ENCODE results near the gene KLF13.

DNA sequence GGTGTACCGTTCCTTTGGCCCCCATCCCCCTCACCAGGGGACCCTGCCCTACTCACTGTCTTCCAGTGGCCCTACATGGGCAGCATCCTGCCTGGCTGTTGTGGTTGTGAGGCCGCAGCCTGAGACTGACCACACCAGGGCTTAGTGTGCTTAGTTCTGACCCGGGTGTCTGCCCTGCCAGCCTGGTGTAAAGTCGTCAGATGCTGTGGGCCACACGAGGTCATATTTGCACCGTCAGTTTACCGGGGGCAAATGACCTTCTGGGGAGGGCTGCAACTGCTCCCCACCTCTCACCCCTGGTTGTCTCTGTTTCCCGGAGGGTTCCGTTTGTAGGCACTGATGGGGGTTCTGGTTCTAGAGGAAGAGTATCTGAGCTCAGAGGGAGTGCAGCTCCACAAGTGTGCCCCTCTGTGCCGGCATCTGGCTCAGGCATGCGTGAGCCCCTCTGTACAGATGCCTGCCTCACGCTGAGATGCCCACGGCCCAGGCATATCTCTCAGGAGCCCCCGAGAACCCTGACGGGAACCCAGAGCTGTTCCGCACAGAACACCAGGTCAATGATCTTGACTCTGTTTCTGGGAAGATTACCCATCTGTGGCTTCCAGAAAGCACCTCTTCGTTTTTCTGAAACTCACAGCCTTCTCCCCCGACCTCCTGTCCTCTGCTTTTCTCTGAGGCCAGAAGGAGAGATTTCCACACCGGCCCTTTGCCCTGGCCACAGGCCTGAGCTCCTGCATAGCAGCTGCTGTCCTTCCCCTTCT is 19.2 kb downstream of the KLF13 start:
- no peak for TF ChIP-seq POLR2A (IDR thresholded peaks at IDR 0.05)
- TF ChIP-seq, protein P1, sequence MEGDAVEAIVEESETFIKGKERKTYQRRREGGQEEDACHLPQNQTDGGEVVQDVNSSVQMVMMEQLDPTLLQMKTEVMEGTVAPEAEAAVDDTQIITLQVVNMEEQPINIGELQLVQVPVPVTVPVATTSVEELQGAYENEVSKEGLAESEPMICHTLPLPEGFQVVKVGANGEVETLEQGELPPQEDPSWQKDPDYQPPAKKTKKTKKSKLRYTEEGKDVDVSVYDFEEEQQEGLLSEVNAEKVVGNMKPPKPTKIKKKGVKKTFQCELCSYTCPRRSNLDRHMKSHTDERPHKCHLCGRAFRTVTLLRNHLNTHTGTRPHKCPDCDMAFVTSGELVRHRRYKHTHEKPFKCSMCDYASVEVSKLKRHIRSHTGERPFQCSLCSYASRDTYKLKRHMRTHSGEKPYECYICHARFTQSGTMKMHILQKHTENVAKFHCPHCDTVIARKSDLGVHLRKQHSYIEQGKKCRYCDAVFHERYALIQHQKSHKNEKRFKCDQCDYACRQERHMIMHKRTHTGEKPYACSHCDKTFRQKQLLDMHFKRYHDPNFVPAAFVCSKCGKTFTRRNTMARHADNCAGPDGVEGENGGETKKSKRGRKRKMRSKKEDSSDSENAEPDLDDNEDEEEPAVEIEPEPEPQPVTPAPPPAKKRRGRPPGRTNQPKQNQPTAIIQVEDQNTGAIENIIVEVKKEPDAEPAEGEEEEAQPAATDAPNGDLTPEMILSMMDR (IDR thresholded peaks at IDR 0.05): no peak
